HG03135 (cell line): ENCODE data around the gene YIPF2.

Experiments
- ATAC-seq: cut with Tn5 transposase; IDR thresholded peaks from one replicate; pipeline ENCODE4 v1.9.1; 2021; ENCODE audit warnings: mild to moderate bottlenecking, moderate library complexity; ENCODE audit not compliant: unreplicated experiment

YIPF2 gene

DNA sequence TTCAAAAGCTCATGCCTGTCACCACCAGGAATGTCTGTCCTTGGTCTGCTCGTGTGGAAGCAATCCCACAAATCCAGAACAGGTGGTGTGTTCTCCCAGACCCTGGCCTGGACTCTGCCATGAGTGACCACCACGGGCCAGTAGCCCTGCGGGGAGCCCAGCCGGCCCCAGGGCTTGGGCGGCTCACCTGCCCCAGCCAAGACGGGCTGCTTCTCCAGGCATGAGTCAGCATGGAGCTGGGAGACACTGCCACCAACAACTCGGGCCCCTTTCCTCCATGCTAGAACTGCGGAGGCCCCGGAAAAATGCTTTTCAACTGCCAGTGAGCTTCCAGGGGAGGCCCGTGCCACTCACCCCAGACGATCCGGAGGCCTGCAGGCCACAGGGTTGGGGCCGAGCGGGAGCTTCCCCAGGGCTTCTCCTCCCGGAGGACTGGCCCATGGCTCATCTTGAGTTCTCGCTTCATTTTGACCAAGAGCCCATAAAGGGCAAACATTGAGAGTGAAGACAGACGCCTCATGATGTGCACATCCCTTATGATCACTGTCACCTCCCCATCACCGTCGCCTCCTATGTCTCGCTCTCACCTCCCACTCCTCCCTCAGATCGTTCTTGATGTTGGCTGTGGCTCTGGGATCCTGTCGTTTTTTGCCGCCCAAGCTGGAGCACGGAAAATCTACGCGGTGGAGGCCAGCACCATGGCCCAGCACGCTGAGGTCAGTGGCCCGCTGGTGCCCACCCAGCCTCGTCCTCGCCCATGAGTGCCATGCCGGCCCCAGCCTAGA lies 16.7 kb downstream of the YIPF2 start:
- no peak for ATAC-seq

DNA sequence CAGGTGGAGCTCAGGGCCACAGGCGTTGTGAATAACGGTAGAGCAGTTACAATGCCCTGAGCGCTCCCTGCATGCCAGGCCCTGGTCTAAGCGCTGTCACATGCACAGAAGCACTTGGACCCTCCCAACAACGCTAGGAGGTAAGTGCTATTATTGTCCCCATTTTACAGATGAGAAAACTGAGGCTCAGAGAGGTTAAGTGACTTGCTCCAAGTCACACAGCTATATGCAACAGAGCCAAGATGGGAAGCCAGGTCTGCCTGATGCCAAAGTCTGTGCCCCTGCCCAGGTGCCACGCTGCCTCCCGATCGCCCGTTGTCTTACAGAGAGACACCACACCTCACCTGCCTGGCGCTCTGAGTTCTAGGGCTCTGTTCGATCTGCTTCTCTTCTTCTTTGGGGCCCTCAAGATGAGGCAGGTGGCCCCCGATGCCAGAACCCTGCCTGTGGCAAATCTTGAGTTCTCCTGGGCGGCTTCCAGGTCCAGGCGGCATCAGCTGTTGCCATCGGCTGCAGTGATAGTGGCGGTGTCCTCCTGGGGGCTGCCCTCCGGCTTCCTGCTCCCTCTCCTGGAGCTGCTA lies 20.0 kb downstream of the YIPF2 start:
- no peak for ATAC-seq

GRCh38 chr19:10907925-10908324 lies 20.5 kb downstream of the YIPF2 start:
- ATAC-seq = no peak

- ATAC-seq = no peak
Measured at GRCh38 chr19:10899151-10899653, 29.2 kb downstream of the YIPF2 start.

- ATAC-seq = no peak
Measured at GRCh38 chr19:10898633-10899032, 29.8 kb downstream of the YIPF2 start.

DNA sequence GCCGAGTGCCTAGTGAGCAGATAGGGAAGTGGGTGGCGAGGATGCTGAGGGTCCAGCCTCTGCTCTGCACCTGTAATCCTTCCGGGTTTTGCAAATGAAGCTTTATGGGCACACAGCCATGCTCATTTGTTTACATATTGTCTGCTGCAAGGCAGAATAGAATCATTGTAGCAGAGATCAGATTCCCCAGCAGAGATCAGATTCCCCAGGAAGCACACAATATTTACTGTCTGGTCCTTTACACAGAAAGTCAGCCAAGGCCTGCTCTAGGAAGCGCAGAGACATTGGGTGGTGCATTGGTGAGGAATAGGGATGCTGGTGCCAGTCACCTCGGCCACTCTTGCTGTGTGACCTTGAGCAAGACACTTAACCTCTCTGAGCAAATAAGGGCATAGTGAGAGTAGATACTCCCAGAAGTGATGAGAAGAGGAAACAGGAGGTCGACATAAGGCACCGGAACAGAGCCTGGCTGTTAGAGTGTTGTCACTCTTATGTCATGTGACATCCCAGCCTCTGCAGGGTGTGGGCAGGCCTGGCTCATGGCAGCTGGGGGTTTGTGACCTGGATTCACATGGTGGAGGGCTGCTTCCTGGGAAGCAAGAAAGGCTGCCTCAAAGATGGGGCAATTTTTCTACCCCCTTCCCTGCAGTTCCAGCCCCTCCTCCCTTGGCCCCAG lies 31.4 kb downstream of the YIPF2 start:
- ATAC-seq = no peak

GRCh38 chr19:10895920-10896319 lies 32.5 kb downstream of the YIPF2 start:
- no peak for ATAC-seq

DNA sequence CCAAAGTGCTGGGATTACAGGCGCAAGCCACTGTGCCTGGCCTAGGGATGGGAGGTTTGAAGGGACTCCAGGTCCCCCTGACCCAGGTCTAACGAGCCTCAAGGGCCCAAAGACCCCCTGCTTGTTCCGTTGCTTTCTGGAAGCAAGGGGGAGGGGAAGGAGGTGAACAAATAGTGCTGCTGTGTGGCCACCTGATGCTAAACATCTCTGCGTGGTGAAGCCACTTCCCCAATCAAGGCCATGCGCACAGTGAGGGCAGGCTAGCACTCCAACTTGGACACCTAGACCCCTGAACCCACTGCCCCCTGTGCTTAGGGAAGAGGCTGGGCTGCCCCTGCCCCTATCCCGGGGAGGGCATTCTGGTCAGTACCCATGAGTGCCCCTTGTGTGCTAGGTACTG lies 33.1 kb downstream of the YIPF2 start:
- no peak for ATAC-seq

DNA sequence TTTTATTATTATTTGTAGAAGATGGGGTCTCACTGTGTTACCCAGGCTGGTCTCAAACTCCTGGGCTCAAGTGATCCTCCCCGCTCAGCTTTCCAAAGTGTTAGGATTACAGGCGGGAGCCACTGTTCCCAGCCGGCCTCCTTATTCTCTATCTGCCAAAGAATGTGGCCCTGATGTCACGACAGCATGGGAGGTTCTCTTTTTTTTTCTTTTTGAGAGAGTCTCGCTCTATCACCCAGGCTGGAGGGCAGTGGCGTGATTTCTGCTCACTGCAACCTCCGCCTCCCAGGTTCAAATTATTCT lies 33.6 kb downstream of the YIPF2 start:
- ATAC-seq = no peak

DNA sequence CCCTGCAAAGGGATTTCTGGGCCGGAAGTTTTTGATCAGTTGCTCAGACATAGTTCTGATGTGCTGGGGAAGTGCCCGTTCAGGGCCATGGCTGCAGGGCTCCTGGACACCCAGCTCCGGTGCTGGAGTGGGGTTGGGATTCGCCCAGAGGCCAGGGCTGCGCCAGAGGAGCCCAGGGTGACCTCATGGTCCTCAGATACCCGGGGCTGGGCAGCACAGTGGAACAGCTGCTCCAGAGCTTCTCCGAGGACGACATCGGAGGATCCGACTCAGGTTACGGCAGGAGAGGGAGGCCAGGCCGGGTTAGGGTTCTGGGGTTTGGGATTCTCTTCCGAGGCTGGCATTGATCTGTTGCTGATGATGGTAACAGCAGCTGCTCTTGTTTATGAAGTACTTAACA lies 36.2 kb downstream of the YIPF2 start:
- ATAC-seq = no peak

- ATAC-seq = no peak
Measured at GRCh38 chr19:10891405-10892086, 36.9 kb downstream of the YIPF2 start.

GRCh38 chr19:10889880-10890279 lies 38.6 kb downstream of the YIPF2 start:
- ATAC-seq = no peak

DNA sequence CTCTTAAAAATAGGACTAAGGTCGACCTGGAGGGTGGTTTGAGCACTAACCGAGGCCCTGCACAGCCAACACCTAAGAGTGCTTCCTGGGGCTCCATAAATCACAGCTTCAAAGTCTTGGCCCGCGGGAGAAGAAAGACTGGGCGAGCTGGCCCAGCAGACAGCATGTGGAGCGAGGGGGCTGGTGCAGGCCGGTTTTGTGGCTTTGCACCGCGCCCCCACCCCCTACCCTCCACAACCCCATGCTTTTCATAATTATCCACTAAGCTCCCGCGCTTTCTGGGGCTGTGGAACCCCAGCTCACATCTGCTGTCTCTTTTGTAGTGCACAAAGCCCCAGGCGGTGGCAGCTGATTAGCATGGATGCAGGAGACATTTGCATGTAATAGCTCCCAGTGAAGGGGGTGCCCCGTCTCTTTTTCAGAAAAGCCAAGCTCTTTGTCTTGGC lies 40.0 kb downstream of the YIPF2 start:
- ATAC-seq = no peak

DNA sequence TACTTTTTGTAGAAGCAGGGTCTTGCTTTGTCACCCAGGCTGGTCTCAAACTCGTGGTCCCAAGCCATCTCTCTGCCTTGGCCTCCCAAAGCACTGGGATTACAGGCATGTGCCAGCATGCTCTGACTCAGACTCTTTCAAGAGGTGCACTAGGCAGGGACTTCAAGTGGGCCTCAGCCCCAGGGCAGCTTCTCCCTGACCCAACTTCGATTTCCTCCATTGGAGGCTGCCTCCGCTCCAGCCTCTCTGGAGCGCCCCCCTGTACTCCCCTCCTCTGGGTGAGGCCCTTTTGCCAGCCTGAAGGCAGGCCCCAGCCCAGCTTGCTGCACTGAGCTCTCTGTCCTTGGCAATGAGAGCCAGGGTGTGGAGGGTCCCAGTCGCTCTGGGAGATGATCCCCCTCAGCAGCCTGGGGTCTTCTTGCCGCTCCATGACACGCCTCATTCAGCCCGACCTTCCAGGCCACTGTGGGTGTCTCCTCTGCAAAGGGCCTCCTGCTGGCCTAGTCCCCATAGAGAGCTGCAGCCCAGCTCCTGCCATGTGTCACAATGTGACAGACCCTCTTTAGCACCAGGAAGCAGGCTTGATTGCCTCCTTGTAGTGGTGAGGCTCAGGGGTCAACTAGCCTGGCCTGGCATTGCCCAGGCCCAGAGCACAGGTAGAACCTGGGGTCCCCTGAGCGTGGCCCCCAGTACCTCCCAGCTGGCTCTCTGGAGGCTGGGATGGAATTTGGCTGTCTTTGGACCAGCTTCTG lies 40.6 kb downstream of the YIPF2 start:
- no peak for ATAC-seq

DNA sequence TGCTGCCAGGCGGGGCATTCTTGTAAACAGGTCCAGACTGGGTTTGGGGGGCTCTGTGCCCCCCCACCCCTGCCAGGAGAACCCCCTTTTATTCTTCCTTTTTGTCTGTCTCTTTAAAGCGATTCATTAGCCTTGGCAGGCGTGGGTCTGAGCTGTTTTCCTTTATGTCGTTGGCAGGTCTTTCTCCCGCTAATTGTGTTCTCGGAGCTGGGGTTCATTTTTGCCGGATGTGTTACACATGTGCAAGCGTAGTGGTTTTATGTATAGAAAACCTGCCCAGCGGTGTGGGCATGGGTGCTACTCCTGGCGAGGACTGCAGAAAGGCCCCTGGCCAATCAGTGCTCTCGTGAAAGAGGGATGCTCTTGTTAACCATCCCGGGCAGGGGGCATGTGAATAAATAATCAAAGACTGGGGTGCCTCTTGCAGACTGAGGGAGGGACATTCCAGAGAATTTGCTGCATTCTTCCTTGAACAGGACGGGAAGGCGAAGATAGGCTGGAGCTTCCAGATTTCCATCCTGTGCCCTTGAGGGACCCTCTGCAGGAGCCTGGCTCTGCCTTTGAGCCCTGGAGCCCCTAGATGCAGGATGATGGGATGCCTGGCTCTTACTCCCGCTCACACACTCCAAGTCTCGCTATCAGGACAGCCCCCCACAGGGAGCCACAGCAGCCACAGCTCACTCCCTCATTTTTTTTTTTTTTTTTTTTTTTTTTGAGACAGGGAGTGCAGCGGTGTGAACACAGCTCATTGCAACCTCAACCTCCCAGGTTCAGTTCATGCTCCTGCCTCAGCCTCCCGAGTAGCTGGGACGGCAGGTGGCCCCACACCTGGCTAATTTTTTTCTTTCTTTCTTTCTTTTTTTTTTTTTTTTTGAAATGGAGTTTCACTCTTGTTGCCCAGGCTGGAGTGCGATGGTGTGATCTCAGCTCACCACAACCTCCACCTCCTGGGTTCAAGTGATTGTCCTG lies 43.0 kb downstream of the YIPF2 start:
- ATAC-seq = no peak

DNA sequence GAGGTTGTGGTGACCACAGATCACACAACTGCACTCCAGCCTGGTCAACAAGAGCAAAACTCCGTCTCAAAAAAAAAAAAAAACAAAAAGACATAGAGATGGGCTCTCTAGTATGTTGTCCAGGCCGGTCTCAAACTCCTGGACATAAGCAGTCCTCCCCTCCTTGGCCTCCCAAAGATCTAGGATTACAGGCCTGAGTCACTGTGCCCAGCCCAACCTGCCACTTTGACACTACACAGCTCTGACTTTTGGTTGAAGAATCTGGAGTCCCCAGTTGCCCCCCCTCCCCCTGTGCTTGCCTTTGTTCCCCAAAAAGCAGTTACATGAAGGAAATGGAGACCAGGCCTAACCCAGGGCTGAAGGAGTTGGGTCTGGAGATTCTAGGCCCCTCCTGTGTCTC lies 44.2 kb downstream of the YIPF2 start:
- ATAC-seq = no peak

GRCh38 chr19:10882108-10882457 lies 46.4 kb downstream of the YIPF2 start:
- ATAC-seq = no peak

DNA sequence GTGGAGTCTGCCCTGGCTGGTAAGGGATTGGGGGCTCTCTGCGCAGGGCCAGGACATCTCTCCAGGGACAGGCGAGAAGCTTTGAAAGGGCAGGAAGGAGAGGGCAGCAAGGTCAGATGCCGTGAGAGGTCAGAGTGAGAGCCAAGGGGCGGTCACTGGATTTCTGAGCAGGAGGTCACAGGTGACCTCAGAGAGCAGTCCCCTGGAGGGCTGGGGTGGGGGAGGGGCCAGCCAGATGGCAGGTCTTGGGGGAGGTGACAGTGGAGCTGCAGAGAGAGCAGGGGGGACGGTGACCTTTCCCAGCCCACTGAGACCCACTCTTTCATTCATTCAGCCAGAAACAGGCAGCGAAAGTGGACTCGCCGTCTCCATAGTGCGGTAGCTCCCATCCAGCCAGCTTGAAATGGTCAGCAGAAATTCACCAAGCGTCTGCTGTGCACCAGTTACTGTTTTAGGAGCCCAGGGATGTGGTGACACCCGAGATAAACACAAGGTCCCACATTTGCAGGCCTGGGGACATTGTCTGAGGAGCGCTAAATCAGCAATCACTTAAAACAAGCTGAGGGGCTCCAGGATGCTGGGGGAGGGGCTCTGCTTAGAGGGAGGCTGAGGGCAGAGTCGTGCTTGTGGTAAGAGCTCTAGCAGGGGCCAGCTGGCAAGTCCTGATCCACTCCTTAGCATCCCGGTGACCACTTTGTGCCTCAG lies 46.9 kb downstream of the YIPF2 start:
- no peak for ATAC-seq

- no peak for ATAC-seq
Measured at GRCh38 chr19:10878253-10878652, 50.2 kb downstream of the YIPF2 start.
